CD4-positive, alpha-beta T cell treated with Interleukin-15 for 1 hour (primary cell): ENCODE results near the gene NTM.

Experiments used
- DNase-seq: peaks from one replicate; pipeline ENCODE4 v3.0.0-alpha.2; 2020

Gene NTM

DNA sequence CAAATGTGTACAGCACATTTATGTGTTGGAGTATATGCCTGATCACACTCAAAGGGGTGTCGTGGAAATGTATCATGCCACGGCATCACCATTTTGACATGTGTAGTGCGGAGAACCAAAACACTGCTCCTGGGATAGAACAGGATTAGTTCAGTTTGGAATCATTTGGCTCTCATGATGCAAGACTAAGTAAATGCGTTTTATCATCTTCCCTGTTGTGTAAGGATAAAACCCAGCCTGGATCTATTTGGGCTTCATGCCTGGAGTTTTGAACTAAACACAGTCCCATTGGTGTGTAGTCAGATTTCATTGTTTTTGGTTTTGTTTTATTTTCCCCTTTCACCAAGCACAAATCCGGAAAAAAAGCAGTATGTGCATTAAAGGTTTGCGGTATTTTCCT, 574.3 kb downstream of the NTM start:
- DNase-seq, result no peak

DNA sequence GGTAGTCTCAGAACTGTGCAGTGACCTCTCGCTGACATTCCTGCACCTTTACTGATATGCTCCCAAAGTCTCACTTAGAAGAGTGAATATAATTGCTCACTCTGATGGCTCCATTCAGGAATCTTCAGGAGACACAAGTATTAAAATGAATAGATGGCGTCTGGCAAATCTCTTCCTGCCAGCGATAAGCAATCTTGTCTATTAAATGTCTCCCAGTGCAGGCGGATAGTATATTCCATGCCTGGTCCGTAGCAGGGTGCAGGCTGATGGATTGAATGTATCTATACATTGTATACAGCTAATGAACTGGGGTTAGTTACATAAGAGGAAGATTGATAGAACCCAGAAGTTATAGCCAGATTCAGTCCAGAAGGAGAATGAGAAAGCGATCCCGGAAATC, 575.3 kb downstream of the NTM start:
- no peak for DNase-seq

DNA sequence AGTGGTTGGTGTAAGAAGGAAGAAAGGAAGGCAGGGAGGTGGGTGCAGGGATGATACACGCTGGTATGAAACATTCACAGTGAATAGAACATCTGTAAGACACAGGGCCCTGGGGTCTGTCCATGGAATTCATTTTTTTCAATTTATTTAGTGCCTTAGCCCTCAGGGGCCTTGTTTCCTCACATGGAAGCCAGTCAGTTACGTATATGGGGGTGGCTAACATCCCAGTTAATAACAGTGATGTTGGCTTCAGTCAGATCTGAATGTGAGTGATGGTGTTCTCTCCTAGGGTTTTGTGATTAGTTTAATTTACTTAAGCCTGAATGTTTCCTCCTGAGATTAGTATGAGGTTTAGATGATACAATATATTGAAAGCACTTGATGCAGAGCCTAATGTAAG, 577.1 kb downstream of the NTM start:
- DNase-seq, result no peak

DNA sequence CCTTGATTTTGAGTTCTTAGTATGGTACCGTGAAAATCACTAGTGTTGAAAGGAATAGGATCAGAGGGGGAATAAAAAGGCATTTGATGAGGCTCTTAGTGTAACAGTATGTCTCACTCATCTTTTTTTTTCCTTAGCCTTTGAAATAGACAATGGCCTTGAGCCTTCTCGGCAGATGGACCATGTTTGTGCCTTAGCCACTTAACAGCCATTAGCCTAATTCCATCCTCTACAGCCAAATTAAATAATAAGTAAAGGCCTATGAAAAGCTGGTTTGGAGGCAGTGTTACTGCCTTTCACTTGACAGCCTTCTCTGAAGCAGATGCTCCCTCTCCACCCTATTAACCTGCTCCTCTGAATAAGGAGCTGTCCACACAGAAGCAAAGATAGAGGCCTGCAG, 580.7 kb downstream of the NTM start:
- no peak for DNase-seq

DNA sequence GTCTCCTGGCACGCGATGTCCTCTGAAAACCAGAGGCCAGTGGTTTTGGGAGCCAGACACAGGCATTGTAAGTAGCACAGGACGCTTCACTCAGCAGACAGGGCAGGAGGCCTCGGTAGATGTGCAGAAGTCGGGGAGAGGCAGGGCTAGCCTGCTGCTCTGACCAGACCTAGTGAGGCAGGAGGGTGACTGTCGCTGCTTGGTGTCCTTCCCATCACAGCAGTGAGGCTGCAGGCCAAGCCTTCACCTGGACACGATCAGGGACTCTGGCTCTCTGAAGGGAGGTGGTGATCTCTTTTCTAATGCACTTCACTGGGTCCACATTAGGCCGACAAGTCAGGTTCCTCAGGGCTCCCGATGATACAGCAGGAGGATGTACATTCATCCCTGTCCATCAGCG, 583.7 kb downstream of the NTM start:
- DNase-seq, result no peak

DNA sequence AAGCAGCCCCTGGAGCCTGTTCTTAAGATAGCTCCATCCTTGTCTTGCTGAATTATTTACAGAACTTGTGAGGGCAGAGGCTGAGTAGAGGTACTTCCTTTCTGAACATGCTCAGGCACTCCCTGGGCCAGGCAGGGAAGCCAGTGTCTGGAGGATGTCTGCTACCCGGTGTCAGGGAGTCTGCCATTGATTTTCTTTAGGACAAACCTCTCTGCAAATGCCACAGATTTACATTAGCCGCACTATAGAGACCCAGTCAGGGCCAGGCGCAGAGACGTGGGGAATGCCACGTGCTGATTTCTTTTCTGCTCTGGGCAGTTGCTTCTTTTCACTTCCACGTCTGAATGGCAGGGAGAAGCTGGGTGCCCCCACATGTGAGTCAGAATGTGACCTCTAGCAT, 585.5 kb downstream of the NTM start:
- no peak for DNase-seq

DNA sequence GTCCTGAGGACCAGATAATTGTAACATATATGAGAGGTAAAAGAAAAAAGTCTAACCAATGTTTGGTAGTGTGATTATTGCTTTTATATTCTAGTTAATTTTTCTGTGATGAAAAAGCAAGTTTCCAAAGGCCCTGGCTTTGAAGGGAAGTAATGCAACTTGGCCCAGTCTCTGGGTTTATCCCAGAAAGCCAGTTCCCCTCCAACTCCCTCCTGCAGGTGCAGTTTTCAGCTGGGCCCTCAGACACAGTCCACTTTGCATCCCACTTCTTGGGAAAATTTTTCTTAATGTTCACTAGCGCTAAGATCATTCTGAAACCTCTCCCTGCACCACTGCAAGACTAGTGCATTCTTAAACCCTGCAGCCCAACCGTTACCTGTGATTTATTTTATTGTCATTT, 586.8 kb downstream of the NTM start:
- DNase-seq, result no peak

DNA sequence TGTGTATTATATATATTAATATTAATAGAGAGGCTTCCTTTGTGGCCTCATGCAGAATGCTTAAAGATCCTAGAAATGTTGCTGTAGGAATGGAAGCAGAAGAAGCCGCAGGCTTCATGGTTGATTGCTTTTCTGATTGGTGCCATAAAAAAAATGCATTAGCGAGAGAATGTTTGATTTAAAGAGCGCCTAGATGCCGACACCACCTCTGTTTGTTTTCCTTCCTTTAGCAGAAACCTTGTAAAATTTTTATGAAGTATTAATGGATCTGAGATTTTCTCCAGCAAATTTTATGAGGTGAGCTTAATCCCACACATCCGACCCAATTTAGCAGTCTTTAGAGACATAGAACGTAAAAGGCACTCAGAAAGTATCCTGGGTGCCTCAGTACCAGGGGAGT, 587.5 kb downstream of the NTM start:
- DNase-seq, result no peak

DNA sequence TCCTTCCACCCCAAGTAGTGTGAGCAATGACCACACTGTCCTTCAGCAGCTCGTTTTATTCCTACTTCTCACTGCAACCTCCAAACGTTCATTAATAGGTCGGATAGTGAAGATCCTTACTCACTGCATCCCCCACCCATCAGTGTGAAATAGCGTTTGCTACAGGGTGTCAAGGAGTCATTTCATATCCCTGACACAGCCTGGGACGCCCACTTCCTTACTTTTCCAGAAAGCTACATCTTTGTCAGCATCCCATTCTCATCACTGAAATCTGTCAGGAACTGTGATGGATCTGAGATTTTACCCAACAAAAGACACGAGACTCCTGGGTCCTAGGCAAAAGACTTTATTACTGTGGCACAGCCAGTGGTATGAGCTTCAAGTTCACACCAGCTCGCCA, 592.4 kb downstream of the NTM start:
- no peak for DNase-seq

DNA sequence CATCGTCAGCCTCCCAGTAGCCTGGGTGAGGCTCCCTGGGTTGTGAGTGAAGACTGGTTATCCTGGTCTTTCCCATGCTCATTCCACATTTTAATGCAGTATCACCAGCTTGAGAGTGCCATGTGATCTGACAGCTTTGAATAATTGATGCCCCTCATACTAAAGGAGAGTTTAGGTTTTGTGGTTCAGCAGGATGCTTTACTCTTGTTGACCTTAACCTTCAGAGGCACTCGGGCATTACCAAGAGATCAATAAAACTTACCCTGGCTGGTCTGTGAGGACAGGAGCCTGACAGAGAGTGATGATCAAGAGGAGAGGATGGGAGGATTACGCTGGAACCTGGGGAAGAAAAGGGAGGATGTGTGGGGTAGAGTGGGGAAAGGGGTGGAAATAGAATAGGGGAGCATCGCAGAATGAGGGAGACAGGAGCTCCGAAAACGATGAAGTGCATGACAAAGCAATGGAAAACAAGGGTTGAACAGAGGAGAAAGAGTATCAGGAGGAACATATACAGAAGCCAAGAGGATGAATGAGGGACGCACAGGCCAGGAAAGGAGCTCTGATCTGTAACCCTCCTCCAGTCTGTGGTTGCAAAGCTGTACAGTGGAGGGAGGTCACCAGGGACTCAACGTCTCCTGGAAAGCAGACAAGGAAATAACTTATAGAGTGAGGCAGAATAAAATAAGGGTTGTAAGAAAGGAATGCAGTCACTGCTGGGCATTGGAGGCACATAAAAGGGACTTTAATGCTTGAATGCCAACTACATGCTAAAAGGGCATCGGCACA, 594.5 kb downstream of the NTM start:
- DNase-seq, result no peak

DNA sequence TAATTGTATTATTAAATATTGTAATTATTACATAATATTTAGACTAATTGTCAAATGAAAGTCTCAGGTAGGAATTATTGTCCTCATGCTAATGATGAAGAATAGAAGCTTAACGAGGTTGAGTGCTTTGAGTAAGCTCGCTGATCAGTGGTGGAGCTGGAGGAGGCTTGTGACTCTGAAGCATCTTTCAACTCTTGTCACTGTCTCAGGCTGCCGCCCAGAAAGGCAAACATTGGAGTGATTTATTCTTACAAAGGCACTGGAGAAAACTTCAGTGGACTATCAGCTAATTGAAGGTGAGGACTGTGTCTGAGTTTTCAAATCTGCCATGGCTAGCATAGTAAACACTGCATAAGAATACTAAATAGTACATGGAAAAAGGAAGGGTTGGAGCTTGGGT, 595.1 kb downstream of the NTM start:
- DNase-seq, result no peak

DNA sequence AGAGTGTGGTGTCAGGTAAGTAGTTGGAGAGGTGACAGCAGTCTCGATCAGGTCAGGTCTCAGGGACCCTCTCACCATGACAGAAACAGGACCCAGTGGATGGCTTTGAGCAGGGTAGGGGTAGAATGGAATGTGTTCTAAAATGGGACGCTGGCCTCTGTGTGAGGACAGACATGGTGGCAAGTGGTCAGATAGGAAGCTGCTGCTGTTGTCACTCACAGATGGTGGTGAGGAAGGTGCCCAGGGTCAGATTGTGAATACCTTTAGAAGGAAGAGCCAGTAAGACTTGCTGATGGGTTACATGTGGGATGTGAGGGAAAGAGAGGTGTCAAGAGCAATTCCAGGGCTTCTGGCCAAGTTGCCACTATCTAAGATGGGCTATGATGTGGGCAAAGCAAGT, 596.3 kb downstream of the NTM start:
- DNase-seq, result no peak

DNA sequence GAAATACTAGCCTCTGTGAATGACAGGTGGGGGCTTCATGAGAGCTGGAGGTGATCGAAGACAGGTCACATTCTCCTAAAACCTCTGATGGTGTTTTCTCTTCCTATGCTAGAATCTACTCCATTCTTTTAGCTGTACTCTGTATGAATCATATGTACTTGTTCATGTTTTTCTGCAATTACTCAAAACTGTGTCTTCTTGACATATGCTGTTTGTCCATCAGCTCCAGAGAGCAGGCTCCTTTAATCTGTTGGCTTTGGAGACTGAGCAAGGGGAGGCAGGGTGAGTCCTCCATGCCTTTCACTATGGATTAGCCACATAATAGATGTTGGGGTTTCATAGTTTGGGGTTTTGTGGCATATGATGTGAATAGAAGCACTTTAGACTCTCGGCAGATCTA, 598.8 kb downstream of the NTM start:
- no peak for DNase-seq

DNA sequence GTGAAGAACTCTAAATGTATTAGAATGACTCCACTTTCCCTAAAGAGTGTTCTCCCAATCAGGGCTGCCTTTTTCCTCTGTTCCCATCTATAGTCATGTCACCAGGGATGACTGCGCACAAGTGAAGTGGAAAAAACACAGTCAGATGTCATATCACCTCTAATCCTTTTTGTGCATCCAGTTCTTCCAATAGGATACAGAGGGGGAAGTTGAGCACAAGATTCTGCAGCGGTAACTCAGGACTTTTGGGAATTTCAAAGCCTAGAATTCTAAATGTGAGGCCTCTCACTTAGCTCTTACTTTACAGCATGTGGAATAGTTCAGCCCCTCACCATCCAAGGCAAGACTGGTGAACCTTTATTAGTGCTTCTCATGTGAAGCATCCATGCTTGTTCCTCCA, 602.6 kb downstream of the NTM start:
- DNase-seq, result no peak

DNA sequence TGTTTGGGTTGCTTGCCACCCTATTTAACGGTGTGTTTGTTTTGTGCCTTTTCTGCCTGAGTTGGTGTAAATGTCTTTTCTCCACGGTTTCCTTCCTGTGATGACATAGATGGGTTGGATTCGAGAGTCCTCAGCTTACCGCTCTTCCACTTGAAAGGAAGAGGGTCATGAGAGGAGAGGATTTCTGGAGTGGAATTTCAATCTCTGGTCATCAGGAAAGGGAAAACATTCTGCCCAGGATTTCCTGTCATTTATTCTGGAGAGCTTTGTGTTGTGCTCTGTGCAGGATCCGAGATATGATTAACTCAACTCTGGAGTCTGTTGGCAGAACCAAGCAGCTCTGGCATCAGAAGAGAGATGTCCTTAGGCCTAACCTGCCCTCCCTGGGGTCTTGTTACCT, 605.2 kb downstream of the NTM start:
- no peak for DNase-seq

DNA sequence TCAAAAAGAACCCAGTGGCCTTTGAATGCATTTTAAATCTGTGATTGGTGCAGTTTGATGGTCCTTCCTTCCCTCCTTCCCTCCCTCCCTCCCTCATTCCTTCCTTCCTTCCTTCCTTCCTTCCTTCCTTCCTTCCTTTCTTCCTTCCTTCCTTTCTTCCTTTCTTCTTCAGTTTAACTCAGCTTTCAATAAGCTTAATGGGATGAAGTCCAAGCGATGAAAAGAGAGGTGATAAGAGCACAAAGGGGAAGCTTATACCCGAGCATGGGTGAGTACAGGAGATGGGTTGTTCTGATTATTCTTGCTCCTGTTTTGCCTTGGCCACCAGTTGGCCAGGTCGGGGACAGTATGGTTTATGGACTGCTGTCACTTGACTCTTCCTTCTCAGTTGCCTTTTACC, 605.6 kb downstream of the NTM start:
- no peak for DNase-seq

DNA sequence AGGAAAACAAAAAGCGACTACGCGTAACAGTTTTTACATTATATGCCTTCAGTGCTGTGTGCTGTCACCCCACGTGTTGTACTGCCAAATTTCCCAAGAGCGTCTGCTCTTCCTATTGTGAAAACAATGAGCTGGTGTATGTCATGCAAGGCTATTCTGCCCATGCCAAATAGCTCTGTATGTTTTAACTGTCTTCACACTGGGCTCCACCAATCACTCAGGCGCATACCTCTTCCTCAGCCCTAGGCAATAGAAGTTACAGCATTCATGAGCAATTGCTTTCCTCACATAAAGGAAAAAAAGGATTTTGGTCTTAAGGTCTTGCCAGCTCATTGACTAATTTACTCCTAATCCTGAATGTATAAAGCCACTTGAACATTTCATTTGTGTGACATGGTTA, 606.8 kb downstream of the NTM start:
- DNase-seq, result no peak

DNA sequence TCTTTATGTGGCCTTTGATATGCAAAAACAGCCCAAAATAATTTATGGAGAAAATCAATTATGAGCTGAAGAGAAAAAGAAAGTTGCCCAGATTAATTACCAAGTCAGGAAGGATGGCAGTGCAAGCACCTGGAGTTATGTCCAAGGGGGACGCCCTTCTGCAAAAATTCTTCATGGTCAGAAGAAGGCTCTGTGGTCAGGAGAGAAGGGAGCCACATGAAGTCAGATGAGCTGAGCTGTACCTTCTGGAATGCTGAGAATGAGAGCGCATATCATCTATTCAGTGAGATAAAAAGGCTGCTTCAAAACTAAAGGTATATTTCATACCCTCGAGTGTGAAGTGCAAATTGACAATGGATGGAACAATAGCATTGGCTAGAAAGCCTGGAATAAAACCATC, 607.4 kb downstream of the NTM start:
- DNase-seq, result no peak

DNA sequence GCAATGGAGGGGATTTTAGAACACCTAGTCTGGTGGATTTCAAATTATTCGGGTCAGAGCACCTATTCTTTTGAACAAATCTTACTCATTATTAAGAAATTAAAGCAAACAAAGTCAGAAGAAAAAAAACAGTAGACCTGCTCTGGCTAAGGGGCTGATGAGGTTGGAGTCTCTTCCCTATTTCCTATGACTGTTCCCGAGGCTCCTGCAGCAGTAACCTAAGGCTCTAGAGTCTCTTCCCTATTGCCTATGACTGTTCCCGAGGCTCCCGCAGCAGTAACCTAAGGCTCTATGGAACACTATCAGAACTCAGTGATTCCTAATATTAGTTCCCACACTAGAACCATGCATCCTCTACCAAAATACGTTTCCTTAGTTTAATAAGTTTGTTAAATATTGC, 607.9 kb downstream of the NTM start:
- DNase-seq, result no peak

DNA sequence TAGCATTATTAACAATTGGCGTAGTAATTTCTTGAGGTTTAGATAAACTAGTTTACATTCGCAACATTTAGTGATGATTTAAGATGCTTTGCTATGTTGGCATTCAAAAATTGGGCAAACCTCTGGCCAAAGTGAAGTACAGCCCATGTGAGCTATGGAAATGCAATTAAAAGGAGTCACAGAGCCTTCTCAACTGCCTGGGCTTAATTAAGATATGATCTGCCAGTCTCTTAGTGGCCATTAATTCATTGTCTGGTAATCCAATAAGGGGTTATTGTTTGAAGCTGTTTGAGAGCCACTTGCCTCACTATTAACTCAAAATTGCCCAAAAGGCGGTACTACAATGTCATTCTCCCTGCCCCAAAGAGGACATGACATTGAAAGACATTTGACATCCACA, 608.9 kb downstream of the NTM start:
- DNase-seq, result no peak

DNA sequence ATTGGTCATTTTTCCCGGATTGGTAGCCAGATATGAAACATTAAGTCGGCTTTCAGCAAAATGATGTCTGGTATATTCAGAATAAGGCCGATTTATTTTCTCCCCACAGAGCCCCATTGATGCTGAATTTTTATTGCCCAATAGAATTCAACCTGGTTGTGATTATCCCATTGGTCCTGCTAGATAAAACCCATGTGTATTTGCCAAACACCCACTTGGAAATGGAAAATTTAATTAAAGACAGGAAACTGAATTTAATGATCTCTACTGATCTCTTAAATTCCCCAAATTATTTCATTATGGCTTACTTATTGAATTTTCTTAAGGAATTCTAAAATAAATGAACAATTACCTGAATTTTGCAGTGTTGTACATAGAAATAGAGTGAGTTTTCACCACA, 609.8 kb downstream of the NTM start:
- no peak for DNase-seq

DNA sequence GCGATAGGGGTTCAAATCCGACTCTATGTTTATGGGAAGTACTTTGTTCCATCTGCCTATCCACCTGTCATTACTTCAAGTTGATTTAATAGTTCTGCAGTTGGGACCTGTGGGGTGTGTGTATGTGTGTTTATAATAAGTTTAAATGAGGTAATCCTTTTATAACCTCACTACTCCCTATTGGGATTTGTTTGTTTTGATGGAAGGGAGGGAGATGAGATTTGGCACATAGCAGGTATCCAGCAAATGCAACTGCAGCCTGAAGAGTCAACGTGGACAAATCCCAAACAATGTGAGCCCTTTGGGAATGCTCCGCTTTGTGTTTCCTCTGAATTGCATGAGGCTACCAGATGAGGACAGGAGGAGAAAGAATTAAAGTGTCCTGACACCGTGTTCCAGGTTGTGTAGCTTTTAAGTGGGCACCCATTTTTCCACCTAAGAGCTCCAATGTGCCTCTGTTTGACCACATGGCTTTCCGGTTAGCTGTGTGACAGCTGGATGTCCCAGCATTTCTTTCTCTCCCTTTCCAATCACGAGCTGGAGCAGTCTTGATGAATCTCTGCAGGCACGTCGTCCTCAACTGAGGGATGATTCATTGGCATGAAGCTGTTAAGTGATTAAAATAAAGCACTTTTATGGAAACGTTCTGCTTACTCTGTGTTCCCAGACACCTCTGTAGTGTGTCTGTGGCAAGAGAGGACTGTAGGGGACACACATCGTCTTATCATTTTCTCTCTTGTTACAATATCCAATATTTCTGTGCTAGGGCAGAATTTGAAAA, 610.7 kb downstream of the NTM start:
- DNase-seq, result no peak

DNA sequence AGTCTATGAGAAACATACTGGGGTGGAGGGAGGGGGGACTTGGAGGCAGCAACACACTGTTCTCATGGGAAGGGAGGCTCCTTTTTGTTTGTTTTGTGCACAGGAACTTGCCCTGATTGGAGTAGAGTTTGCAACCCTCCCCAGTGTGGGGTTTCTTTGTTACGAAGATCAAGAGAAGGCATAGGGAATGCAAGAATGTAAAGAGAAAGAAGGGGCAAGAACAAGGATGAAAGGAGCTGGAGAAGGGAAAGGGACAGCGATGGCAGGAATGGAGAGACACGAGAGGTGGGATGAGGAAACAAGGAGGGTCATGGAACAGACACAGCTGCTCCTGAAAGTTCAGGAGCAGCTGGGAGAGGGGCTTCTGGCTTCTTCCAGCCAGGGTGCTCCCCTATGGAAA, 611.7 kb downstream of the NTM start:
- DNase-seq, result no peak

DNA sequence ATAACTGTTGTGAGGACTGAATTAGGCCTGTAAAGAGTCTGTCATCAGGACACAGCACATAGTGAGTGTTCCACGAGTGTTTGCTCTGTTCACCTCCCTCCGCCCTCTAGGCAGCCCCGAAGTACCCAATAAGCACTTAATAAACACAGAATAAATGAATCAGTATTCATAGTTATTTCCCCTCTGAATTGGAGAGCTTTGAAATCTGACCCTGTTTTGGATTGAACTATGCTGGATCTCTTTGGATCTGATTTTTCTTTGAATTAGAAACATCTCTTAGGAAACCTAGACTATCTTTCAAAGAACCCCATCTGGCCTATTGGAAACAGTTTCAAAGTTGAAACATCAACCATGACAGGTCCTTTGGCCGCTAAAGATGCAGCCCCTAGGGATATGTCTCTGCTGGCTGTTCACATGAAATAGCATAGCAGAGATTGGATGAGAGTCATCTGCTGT, 615.5 kb downstream of the NTM start:
- no peak for DNase-seq

DNA sequence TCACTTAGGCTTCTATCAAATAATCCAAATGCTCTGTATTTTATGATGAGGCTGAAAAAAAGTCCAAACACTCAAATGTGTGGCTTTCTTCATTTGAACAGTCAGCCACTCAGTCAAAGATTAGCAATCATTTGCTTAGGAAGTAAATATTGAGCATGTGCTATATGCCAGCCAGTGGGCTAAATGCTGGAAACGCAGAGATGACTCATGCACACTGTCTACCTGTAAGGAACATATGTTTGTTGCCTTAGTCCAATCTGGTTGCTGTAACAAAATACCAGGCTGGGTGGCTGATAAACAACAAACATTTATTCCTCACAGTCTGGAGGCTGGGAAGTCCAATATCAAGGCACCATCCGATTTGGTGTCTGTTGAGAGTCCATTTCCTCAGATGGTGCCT, 617.3 kb downstream of the NTM start:
- no peak for DNase-seq
